Measurements from ENCODE around the gene CHKA.
A peak's percentile ranks its signal among the peaks of the same experiment; 100 is the strongest.

The CHKA gene

DNA sequence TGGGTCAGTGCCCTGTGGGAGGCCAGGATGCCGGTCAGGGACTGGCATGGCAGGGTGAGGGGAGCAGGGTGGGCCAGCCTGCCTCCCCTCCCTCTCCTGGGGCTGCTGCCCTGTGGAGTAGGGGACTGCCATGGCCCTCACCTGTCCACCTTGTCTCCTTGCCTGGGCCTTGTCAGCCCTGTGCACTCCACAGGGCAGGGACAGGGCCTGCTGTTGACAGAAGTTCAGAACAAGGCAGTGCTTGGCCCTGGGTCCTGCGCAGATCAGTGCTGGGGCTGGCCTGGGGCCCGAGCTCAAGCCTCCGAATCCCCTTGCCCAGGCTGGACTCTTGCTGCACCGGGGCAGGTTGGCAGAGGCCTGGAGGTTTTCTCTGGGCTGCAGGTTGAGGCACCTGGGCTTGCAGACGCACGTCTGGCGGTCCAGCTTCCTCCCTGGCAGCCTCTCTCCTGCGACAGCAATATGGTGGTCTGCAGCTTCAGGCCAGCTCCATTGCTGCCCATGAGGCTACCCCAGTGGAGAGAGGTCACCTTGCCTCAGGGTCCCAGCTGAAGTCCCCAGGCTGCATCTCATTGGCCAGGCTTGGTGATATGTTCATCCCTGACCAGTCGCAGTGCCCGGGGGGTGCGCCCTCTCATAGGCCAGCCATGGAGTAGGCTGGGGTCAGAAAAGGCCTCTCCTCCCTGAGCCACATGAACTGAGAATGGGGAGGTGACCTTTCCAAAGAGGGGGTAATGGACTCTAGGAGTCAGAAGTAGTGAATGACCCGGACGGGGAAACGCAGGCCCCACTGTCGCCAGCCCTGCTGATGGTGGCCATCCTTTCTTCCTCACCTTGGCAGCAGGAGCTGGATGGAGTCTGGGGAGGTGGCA is 21.5 kb upstream of the CHKA start:
- DNase-seq = no peak

DNA sequence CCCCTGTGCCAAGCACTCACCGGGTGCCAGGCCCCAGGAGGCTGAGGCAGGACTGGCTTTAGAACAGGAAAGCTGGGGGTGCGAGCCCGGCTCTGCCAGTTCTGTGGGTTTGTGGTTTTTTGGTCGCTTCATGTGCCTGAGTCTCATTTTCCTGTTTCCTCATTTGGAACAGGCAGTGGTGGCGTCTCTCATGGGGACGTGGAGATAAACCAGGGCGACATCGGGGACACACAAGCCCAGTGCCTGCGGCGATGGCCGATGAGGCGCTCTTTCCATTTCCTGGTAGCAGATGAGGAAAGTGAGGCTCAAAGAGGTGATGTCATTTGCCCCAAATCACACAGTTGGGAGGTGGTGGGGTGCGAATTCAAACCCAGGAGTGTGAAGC is 20.8 kb upstream of the CHKA start:
- no peak for DNase-seq

DNA sequence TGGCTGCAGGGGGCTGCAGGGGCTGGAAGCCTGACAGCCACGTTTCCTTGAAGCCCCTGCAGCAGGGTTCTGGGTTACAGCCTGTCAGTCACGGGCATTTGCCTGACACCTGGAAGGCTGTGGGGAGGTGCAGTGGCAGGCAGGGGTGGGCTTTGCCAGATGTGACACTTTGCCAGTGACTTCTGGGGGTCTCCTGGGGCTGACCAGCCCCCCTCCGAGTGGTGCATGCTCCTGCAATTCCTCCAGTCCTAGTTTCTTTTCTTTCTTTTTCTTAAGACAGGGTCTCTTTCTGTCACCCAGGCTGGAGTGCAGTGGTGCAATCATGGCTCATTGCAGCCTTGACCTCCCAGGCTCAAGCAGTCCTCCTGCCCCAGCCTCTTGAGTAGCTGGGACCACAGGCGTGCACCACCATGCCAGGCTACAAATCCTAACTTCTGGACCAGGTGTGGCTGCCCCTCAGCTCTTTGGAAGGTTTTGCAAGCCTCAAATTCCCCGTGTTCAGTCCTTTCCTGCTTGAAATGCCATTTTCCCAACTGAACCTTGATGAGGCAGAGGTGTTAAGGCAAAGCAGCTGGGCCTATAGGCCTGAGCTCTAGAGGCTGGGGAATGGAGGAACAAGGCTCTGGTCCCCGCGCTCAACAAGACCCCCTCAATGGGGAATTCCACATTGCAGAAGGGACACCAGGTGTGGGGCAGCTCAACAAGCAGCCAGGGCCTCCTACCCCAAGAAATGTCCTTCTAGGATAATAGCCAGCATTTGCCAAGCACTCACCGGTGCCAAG is 20.2 kb upstream of the CHKA start:
- no peak for DNase-seq

DNA sequence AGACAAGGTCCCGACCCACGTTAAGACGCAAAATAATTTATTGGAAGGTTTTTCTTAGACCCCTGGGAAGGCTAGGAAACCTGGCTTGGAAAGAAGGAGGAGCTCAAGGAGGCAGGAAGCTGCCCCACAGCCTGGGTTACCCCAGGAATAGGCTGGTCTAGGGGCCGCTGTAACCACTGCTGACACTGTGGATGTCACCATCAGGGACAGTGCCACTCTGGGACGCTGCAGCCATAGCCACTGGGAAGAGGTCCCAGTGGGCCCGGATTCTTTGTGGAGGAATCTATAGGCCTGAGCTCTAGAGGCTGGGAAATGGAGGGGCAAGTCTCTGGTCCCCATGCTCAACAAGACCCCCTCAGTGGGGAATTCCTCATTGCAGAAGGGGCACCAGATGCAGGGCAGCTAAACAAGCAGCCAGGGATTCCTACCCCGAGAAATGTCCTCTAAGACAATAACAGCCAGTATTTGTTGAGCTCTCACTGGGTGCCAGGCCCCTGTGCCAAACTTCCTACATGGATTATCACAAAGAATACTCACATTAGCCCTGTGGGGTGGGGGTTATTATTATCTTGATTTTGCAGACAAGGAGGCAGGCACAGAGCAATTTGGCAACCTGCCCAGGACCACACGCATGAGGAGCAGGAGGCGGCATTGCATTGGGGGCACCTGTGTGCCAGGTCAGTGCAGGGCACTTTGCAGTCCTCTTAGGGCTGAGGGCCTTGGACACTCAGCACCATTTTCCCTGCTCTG is 19.5 kb upstream of the CHKA start:
- DNase-seq = no peak

DNA sequence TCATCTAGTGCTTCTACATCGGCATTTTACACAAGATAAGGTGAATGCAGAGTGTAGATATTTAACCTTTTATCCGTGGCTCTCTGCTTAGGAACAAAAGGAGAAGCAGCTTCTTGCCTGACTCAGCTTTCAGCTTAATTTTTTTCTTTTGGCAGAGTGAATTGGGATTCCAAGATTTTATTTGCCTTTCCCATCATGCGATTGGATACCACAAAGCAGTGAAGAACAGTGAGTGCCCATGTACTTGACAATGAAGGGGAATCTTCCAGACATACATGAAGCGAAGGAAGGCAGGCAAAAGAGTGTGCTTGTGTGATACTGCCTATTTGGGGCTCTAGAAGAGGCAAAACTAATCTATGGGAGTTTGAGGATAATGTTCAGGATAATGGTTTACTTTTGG is 17.0 kb upstream of the CHKA start:
- DNase-seq = no peak

DNA sequence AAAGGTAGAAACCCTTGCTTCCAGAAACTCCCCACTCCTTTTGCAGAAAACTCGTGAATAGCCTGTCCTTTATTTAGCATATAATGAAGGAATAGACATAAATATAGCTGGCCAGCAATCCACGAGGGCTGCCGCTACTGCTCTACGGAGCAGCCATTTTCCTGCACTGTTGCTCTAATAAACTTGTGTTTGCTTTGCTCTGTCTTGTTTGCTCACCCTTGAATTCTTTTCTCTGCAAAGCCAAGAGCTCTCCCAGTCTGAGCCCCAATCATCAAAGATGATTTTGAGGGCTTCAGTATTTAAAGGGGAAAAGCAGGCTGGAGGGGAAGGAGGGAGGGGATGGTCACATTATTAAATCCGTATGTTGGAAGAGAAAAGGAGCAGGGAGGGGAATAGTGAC is 16.6 kb upstream of the CHKA start:
- DNase-seq = no peak

DNA sequence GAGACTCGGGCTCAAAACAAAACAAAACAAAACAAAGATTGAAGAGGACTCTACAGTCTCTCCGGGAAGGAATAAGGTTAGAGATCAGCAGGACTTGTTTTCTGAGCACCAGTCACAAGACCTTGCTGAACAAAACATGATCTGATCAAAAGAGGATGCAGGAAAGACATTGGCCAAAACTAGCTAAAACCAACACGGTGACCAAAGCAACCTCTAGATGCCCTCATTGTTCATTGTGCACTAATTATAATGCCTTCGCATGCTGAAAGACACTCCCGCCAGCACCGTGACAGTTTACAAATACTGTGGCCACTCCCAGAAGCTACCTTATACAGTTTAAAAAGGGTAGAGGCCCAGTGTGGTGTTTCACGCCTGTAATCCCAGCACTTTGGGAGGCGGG is 15.7 kb upstream of the CHKA start:
- no peak for DNase-seq

DNA sequence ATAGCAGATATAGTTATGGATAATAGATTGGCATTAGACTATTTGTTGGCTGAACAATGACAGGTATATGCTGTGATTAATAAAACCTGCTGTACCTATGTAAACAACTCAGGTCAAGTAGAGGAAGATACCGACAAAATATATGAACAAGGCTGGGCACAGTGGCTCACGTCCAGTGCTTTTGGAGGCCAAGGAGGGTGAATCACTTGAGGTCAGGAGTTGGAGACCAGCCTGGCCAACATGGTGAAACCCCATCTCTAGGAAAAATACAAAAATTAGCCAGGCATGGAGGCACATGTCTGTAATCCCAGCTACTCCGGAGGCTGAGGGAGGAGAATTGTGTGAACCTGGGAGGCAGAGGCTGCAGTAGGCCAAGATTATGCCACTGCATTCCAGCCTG is 14.0 kb upstream of the CHKA start:
- no peak for DNase-seq

DNA sequence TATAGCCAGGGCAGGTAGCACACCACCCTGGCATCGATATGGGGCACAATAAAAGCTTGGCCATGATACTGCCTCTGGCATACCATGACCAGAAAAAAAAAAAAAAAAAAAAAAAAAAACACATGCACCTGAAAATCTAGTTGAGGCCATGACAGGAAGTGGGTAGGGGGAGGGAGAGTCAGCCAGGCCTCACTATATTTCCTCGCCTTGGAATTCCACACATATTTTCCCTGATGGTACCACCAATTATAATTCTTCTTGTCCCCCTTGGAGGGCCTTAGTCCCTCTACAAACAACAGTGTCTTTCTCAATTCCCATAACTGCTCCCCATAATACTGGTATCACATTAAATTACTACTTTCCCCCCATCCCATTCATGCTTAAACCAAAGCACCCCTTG is 12.6 kb upstream of the CHKA start:
- no peak for DNase-seq

DNA sequence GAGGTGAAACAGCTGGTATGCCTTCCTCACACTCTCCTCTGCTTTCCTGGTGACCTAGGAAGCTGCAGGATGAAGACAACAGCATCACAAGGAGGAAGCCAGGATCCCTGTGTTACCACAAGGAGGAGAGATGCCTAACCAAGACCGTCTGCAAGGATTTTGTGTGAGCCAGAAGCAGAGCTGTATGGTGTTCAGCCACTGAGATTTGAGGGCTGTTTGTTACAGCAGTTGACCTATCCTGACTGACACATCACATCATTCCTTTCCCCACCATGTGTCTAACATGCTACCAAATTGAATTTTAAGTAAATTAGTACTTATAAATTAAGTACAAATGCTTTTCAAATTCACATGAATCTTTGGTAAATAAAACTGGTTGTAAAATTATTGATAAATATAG is 8.9 kb upstream of the CHKA start:
- DNase-seq = no peak

DNA sequence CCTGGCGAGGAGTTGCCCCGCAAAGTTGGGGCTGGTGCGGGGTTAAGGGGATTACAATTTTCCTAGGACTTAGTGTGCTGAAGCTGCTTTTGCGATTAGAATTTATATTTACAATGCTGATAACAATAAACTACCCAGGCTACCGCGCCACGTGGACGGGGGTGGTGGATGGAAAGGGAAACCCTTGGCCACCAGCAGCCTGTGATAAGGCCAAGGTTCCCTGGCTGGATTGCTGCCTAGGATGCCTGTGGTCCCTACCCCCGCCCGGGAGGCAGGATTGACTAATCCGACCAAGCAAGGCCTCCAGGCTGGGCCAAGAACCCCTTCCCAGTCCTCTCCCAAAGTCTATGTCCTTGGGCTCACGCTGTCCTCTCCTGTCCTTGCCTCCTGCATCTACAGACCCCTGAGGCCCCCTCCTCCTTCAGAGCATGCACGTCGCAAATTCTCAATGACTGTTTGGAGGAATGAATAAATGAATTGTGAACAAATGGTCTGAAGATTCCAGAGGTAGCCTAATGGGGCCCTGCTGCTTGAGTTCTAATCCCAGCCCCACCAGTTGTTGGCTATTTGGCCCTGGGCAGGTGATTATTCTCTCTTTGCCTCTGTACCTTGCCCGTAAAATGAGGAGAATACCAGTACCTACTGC is 7.6 kb upstream of the CHKA start:
- peak; percentile 72 for DNase-seq

DNA sequence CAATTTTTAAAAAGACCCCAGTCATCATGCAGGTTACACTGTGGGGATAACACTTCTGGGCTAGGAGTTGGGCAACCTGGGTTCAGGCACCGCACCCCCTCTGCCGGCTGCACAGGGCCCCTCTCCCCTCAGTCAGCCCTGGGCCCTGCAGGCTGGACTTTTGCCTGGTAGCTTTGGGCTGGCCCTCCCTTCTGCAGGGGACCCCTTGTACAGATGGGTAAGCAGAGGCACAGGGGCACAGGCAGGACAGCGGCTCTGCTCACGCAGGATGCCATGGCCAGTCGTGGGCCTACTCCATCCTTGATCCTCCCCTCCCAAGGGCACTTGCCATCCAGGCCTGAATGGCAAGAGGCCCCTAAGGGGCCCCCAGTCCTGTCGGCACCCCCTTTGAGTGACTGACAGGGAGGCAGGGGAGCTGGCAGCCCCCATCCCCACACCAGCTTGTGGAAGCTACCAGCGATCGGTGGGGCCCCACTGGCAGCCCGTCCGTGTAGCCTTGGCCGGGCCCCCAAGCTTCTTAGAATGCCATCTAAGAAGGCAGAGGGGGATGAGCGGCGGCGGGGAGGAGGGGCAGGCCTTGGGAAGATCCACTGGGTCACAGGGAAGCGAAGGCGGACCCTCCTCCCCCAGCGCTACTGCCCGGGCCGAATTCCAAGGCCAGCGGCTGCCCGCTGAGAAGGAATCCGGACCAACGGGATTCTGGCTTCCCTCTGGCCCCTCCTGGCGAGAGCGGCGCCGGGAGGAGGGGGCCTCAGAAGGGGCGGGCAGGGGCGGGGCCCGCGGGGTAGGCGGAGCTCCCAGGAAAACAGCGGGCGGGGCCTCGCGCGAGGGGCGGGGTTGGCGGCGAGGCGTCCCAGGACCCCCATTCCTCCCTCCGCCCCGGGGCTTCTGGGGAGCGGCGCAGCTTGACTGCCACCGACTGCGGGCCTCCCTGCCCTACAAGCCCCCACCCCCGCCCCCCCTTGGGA is 6.8 kb upstream of the CHKA start:
- peak; percentile 72 for DNase-seq

DNA sequence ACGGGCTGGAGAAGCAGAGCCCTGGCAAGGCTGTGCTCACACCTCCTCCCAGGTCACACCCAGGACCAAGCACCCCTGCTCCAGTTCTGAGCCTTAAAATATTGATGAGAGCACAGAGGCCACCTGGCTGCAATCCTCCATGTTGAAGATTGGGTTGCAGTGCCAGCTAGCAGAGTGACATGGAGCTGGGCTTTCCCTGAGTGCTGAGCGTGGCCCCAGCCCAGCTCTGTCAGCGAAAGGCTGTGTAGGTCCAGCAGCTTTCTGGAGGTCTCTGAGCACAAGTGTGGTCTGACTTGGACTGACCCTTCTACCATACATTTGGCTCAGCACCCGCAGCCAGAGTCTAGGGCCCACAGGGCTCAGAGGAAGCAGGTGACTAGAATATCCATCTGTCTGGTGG is 4.0 kb upstream of the CHKA start:
- no peak for DNase-seq

DNA sequence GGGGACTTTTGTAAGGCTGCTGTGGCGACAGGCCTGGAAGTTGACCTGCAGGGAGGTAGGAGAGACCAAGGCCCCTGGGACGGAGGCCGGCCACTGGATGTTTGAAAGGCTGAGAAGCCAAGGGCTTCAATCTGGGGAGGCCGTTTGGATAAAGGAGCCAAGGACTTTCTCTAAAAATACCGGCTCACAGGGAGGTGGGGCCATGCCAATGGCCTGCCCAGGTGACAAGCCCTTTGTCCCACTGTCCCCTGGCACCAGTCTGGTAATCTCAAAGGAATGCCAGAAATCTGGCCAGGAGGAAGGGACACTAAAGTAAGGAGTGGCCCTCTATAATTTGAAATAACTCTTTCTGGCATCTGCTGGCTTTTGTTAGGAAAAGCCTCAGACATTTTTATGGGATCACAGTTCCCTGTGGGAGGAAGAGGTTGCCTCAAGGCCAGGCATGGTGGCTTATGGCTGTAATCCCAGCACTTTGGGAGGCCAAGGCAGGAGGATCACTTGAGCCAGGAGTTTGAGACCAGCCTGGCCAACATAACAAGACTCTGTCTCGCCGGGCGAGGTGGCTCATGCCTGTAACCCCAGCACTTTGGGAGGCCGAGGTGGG is 1.9 kb upstream of the CHKA start:
- no peak for DNase-seq

DNA sequence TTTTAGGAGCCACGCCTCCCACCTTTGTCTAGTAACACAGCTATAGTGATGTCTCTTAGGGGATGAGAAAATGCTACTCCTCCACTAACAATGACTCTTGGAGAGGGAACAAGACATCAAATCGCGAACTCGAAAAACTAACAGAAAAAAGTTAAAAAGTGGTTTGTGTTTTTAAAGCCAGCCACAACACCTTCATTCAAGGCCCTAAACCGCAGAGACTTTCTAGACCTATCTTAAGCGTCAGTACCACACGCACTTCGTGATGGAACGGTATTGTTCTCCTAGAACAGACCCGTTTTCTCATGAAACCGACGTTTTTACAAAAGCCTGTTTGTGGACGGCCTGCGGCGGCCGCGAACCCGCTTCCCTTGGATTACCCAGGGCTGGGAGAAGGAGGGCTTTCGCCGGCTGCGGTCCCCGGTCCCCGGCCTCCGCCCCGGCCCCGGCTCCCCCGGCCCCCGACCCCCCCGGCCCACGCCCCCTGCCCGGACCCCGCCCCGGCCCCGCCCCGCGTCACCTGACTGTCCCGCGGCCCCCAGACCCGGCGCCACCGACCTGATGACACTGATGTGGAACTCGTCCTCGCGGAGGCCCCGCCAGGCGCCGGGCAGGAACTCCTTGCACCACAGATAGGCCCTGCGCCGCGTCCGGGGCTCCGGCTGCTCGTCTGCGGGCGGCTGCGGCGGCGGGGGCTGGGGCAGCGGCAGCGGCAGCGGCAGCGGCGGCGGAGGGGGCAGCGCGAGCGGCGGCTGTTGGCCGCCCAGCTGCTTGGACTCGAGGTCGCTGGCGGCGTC is 718 bp downstream of the CHKA start:
- peak; percentile 43 for DNase-seq

DNA sequence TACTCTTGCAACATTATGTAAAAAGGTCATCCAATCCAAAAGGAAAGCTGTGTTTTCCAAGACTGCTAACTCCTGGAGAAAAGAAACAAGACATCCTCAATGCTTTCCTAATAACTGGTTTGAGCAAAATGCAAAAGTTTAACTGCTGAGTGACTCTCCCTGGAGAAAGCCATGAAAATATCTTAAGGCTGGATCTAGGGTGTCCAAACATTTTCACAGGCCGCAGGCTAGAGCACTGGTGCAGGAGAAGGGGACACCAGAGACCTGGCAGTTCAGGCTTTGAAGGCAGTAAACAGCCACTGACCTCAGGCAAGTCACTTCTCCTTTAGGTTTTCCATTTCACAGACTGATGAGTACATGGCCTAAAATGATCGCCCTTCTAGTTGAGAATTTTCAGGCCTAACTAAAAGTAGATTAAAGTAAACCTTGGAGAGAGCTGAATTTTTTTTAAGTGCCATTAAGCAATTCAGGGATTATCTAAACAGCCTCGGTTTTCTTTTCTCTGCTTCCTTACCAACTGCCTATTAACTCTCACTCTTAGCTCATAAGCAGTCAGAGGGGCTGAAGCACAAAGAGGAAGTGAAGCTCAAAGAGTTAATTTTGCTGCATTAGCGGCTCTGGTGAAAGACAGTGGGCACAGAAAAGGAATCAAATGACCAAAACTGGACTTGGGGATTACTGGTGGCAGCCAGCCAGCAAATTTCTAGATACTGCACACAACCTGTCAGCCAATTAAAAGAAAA is 2.3 kb downstream of the CHKA start:
- DNase-seq = peak; percentile 6

DNA sequence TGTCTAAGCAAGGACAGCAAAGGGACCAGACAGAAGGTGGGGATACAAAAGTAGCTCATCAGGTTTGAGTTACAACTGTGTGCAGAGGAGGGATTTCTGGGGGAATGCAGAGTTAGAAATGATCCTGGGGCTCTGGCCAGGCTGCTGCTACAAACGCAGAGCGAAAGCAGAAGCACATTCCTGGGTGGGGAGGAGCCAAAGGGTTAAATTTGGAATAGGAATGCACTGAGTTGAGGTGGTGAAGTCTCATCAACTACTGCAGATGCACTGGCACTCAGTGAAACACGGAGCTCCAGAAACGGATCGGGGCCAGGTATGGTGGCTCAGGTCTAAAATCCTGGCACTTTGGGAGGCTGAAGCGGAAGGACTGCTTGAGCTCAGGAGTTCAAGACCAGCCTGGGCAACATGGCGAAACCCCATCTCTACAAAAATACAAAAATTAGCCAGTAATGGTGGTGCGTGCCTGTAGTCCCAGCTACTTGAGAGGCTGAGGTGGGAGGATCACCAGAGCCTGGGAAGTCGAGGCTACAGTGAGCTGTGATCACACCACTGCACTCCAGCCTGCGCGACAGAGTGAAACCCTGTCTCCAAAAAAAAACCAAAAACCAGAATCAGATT is 3.2 kb downstream of the CHKA start:
- DNase-seq = peak; percentile 33

DNA sequence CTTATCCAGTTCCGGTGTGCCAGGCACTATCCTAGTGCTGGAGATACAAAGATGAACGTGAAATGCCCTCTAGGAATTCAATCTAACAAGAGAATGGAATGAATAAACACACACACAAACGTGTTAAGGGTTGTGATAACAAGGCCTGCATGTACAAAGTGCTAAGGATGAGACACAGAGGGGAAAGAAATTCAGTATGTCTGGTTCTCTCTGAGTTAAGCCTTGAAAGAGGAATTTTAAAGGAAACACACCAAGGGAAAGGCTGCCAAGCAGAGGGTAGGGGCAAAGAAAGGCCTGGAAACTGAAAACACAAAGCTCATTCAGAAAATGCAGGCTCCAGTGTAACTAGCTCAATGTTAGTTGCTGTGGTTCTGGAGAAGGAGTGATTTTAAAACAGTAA is 4.2 kb downstream of the CHKA start:
- no peak for DNase-seq

DNA sequence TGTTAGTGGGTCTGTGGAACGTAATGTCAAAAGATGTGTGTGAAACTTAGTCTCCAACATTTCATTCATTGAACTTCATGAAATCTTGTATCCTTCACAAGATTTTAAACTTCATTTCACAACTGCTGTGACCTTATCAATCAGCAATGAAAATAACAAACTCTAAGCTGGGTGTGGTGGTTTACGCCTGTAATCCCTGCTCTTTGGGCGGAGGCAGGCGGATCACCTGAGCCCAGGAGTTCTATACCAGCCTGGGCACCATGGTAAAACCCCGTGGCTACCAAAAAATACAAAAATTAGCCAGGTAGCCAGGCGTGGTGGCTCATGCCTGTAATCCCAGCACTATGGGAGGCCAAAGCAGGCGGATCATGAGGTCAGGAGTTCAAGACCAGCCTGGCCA is 5.1 kb downstream of the CHKA start:
- DNase-seq = no peak
